Neural progenitor cell (in vitro differentiated cells): ENCODE data around the gene SFXN5. TPM values are rescaled to one million over a fixed set of nuclear protein-coding genes. Genes with fewer than 3 reads are reported as not detected.

Source experiments
- DNase-seq: peaks from one replicate; pipeline ENCODE4 v3.0.0-alpha.2; 2016; ENCODE audit warnings: low spot score
- H2AFZ ChIP-seq: fragments of 200-600 bp; sonication (generic); replicated peaks from 2 replicates; pipeline ENCODE4 v1.6.1; 2016; ENCODE audit warnings: antibody characterized with exemption
- H3F3A ChIP-seq: fragments of 200-600 bp; sonication (generic); 2 replicates; pipeline ENCODE4 v1.6.1; 2016; ENCODE audit warnings: antibody characterized with exemption, low read depth
- H3K27ac ChIP-seq: fragments of 200-600 bp; sonication (generic); 2 replicates; pipeline ENCODE4 v1.5.1; 2016; ENCODE audit warnings: mild to moderate bottlenecking
- H3K27me3 ChIP-seq: fragments of 200-600 bp; sonication (generic); 2 replicates; pipeline ENCODE4 v1.6.1; 2016; ENCODE audit warnings: mild to moderate bottlenecking, moderate library complexity
- H3K36me3 ChIP-seq: fragments of 200-600 bp; sonication (generic); 2 replicates; pipeline ENCODE4 v1.5.1; 2016
- H3K4me1 ChIP-seq: fragments of 200-600 bp; sonication (generic); 2 replicates; pipeline ENCODE4 v1.6.1; 2016; ENCODE audit warnings: mixed run types
- H3K4me2 ChIP-seq: fragments of 200-600 bp; sonication (generic); 2 replicates; pipeline ENCODE4 v1.6.1; 2016
- H3K4me3 ChIP-seq: fragments of 200-600 bp; sonication (generic); 2 replicates; pipeline ENCODE4 v1.5.1; 2016
- H3K79me2 ChIP-seq: fragments of 200-600 bp; sonication (generic); 2 replicates; pipeline ENCODE4 v1.6.1; 2016; ENCODE audit warnings: low read depth
- H3K9ac ChIP-seq: fragments of 200-600 bp; sonication (generic); 2 replicates; pipeline ENCODE4 v1.6.1; 2016
- H3K9me3 ChIP-seq: fragments of 200-600 bp; sonication (generic); 2 replicates; pipeline ENCODE4 v1.5.1; 2016; ENCODE audit warnings: low read depth
- H4K20me1 ChIP-seq: fragments of 200-600 bp; sonication (generic); 2 replicates; pipeline ENCODE4 v1.6.1; 2016; ENCODE audit warnings: low read depth
- H3K27ac Mint-ChIP-seq: 3 replicates; pipeline ENCODE4 v1.8.0; 2021; ENCODE audit warnings: mixed read lengths
- H3K27me3 Mint-ChIP-seq: 2 replicates; pipeline ENCODE4 v1.8.0; 2022; ENCODE audit warnings: low read depth, mild to moderate bottlenecking, inconsistent platforms, moderate library complexity, mixed read lengths; ENCODE audit not compliant: insufficient read depth
- H3K36me3 Mint-ChIP-seq: 3 replicates; pipeline ENCODE4 v1.8.0; 2021; ENCODE audit warnings: mixed read lengths
- H3K4me1 Mint-ChIP-seq: 3 replicates; pipeline ENCODE4 v1.8.0; 2021; ENCODE audit warnings: mixed read lengths
- H3K4me3 Mint-ChIP-seq: 3 replicates; pipeline ENCODE4 v1.8.0; 2021; ENCODE audit warnings: mild to moderate bottlenecking, moderate library complexity, mixed read lengths
- H3K9me3 Mint-ChIP-seq: 3 replicates; pipeline ENCODE4 v1.8.0; 2020; ENCODE audit warnings: mixed read lengths
- EZH2 ChIP-seq: fragments of 200-600 bp; sonication (generic); IDR thresholded peaks from 2 replicates; pipeline ENCODE4 v1.6.1; 2017; ENCODE audit warnings: antibody characterized with exemption, mild to moderate bottlenecking, moderate library complexity
- EZH2phosphoT487 ChIP-seq: fragments of 200-600 bp; sonication (generic); IDR thresholded peaks from 2 replicates; pipeline ENCODE4 v1.6.1; 2017; ENCODE audit warnings: antibody characterized with exemption
- total RNA-seq: library from RNA; depleted of rRNA; stranded (reverse); fragments of >200 nt; gene quantifications from 2 replicates; pipeline ENCODE4 v1.2.3, GENCODE V29; 2015; ENCODE audit warnings: low replicate concordance
- TF ChIP-seq, protein P1 (sequence below): fragments of 200-600 bp; sonication (generic); IDR thresholded peaks from 2 replicates; pipeline ENCODE4 v1.5.1; 2017; ENCODE audit warnings: antibody characterized with exemption, mild to moderate bottlenecking

Gene SFXN5
- total RNA-seq, 1 donor from 2014 or later = 3.4 TPM

DNA sequence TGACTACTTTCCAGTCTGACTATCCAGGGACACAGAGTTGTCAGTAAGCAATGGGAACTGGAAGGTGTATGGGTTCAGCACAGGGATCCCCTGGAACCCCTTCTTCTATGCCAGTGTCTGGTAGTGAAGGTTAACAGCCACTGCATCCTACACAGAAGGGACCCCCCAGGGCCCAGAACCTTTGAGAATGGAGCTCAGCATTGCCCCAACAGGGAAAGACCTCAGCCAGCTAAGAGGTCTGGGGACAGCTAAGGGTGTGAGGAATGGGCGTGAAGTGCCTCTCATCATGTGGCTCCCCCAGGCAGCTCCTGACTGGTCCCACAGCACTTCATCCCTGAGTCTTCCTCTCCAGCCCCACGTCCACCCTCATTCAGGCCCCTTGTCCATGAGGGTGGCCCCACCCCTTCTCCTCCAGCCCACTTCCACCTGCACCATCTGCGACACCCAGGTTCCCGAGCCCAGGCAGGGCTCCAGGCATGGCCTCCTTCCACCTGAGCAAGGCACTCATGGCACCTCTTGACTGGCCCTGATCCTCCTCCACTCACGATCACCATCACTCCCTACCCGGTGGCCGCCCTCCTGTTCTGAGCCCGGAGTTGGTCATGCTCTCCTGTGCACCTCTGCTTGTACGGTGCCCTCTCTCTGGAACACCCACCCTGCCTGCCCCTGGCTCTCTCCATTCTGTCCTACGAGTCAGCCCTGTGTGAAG, 77.1 kb downstream of the SFXN5 start:
- Mint-ChIP-seq H3K27me3 (peaks cover 8% of the 10 kb centered on the region), H3K36me3 (no peaks in the 10 kb centered on the region), H3K27ac (no peak overlapping the region), H3K4me1 (peaks cover 26% of the 10 kb centered on the region), H3K4me3 (no peak overlapping the region), H3K9me3 (no peaks in the 10 kb centered on the region)
- Histone ChIP-seq H3K36me3 (no peaks in the 10 kb centered on the region), H2AFZ (no peak overlapping the region), H3K9me3 (no peaks in the 10 kb centered on the region), H3K9ac (no peak overlapping the region), H3K27ac (no peak overlapping the region), H3K79me2 (no peaks in the 10 kb centered on the region), H3K4me3 (no peak overlapping the region), H3K4me1 (peaks cover 21% of the 10 kb centered on the region), H3F3A (peaks cover 23% of the 10 kb centered on the region), H3K4me2 (peak overlapping the region; percentile 61), H4K20me1 (peaks cover 41% of the 10 kb centered on the region), H3K27me3 (peaks cover 30% of the 10 kb centered on the region)
- DNase-seq = no peak
- TF ChIP-seq, protein P1, sequence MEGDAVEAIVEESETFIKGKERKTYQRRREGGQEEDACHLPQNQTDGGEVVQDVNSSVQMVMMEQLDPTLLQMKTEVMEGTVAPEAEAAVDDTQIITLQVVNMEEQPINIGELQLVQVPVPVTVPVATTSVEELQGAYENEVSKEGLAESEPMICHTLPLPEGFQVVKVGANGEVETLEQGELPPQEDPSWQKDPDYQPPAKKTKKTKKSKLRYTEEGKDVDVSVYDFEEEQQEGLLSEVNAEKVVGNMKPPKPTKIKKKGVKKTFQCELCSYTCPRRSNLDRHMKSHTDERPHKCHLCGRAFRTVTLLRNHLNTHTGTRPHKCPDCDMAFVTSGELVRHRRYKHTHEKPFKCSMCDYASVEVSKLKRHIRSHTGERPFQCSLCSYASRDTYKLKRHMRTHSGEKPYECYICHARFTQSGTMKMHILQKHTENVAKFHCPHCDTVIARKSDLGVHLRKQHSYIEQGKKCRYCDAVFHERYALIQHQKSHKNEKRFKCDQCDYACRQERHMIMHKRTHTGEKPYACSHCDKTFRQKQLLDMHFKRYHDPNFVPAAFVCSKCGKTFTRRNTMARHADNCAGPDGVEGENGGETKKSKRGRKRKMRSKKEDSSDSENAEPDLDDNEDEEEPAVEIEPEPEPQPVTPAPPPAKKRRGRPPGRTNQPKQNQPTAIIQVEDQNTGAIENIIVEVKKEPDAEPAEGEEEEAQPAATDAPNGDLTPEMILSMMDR = no peak
- no peak for TF ChIP-seq EZH2
- TF ChIP-seq EZH2phosphoT487 = no peak

DNA sequence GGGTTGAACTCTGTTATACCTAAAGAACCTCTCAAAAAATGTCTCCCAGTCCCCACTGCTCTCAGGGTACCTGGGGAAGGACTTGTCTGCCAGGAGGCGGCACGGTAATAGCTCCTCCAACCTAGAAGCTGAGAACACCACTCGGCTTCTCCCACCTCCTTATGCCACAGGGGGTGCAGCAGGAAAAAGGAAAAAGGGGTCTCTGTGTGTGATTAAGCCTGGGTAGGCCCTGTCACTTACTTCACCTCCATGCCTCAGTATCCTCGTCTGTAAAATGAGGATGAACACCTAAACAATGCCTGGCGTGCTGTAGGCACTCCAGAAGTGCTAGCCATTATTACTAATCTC, 77.6 kb downstream of the SFXN5 start:
- Histone ChIP-seq H3K4me2 (no peak overlapping the region), H3K27ac (no peak overlapping the region), H4K20me1 (peaks cover 41% of the 10 kb centered on the region), H3F3A (peaks cover 23% of the 10 kb centered on the region), H3K27me3 (peaks cover 30% of the 10 kb centered on the region), H3K9ac (no peak overlapping the region), H3K79me2 (no peaks in the 10 kb centered on the region), H3K9me3 (no peaks in the 10 kb centered on the region), H2AFZ (no peak overlapping the region), H3K4me1 (peaks cover 21% of the 10 kb centered on the region), H3K36me3 (no peaks in the 10 kb centered on the region), H3K4me3 (no peak overlapping the region)
- no peaks in the 10 kb centered on the region for H3K36me3 Mint-ChIP-seq
- H3K4me1 Mint-ChIP-seq = peaks cover 26% of the 10 kb centered on the region
- H3K9me3 Mint-ChIP-seq = no peaks in the 10 kb centered on the region
- no peak for DNase-seq
- TF ChIP-seq, protein P1 = no peak
- TF ChIP-seq EZH2 (no peak), EZH2phosphoT487 (no peak)
- peaks cover 9% of the 10 kb centered on the region for H3K27me3 Mint-ChIP-seq
- H3K27ac Mint-ChIP-seq = no peak overlapping the region
- H3K4me3 Mint-ChIP-seq = no peak overlapping the region

DNA sequence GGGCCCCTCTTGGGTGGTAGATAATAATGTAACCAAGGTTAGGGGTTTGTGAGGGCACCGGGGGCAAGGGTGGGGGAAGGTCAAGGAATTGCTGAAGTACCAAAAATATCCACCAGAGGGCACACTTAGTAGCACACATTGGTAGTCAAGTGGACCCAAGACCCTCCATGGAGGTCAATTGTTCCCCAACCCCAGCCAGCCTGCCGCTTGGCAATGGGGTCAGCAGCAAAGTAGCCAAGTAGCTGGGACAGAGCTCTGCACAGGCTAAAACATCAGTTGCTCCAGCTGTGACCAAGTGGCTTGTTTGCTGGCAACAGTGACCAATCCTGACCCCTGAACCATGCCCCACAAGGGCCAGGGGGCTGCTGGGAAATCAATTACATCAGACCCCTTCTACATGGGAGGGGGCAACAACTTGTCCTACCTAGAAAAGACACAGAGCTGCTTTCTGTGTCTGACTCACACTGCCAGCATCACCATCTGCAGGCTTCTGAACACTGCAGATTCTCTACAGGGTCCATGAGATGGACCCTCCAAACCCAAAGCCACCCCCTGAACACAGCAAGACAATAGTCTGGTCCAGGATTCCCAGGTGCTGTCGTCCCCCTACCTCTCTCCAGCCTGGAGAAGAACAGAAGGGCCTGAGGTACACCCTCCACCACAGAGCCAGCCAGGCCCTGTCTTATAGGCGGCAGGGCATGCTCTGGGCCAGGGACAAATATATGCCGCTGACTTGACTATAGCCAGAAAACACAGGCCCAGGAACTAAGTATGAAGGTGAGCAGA, 78.2 kb downstream of the SFXN5 start:
- H3K9me3 ChIP-seq = no peaks in the 10 kb centered on the region
- H3K4me1 Mint-ChIP-seq = peaks cover 26% of the 10 kb centered on the region
- H3K27ac ChIP-seq = no peak overlapping the region
- no peak overlapping the region for H3K9ac ChIP-seq
- DNase-seq = peak; percentile 82
- H3K4me3 Mint-ChIP-seq = no peak overlapping the region
- no peak overlapping the region for H3K4me2 ChIP-seq
- H3K79me2 ChIP-seq = no peaks in the 10 kb centered on the region
- H3K4me1 ChIP-seq = peaks cover 21% of the 10 kb centered on the region
- TF ChIP-seq EZH2 = no peak
- TF ChIP-seq, protein P1 = peak; percentile 83
- peaks cover 41% of the 10 kb centered on the region for H4K20me1 ChIP-seq
- H3K9me3 Mint-ChIP-seq = no peaks in the 10 kb centered on the region
- H3K4me3 ChIP-seq = no peak overlapping the region
- peaks cover 30% of the 10 kb centered on the region for H3K27me3 ChIP-seq
- H2AFZ ChIP-seq = no peak overlapping the region
- peaks cover 23% of the 10 kb centered on the region for H3F3A ChIP-seq
- H3K36me3 ChIP-seq = no peaks in the 10 kb centered on the region
- H3K36me3 Mint-ChIP-seq = no peaks in the 10 kb centered on the region
- H3K27ac Mint-ChIP-seq = no peak overlapping the region
- H3K27me3 Mint-ChIP-seq = peaks cover 9% of the 10 kb centered on the region
